Measurements from ENCODE around the gene RAB44.

Gene RAB44

GRCh38 chr6:36738108-36738507 is 40.5 kb downstream of the RAB44 start:
- no peaks in the 10 kb centered on the region for H3F3A ChIP-seq (ENCODE audit: control insufficient read depth, insufficient read depth)
- H3K36me3 ChIP-seq (ENCODE audit: control insufficient read depth, low read length), result no peaks in the 10 kb centered on the region
- no peak overlapping the region for H3K4me3 ChIP-seq (ENCODE audit: low read length)
- H3K4me2 ChIP-seq (ENCODE audit: low read length), result no peak overlapping the region
- H3K27ac ChIP-seq (ENCODE audit: low read depth, low read length), result no peak overlapping the region
- H3K9me3 ChIP-seq (ENCODE audit: control insufficient read depth, insufficient read depth, low read length), result no peaks in the 10 kb centered on the region
- no peaks in the 10 kb centered on the region for H3K9me2 ChIP-seq (replicated peaks; ENCODE audit: control insufficient read depth, low read length)
- TF ChIP-seq EZH2phosphoT487 (IDR thresholded peaks at IDR 0.05; ENCODE audit: borderline replicate concordance, low read length) (no peak), CTCF (IDR thresholded peaks at IDR 0.05; ENCODE audit: low read depth, low read length, poor library complexity, severe bottlenecking) (no peak)
- no peaks in the 10 kb centered on the region for H3K4me1 ChIP-seq (ENCODE audit: control insufficient read depth, low read length)
- H4K20me1 ChIP-seq (ENCODE audit: control insufficient read depth, insufficient read depth, low read depth, low read length), result no peaks in the 10 kb centered on the region
- H3K27me3 ChIP-seq (ENCODE audit: control insufficient read depth, low read length), result peaks cover 23% of the 10 kb centered on the region
- H3K79me2 ChIP-seq (ENCODE audit: control insufficient read depth, low read length), result no peaks in the 10 kb centered on the region

GRCh38 chr6:36739947-36740817 is 42.6 kb downstream of the RAB44 start:
- Histone ChIP-seq H3K9me2 (replicated peaks; ENCODE audit: control insufficient read depth, low read length) (no peaks in the 10 kb centered on the region), H3K4me3 (ENCODE audit: low read length) (no peak overlapping the region), H3K9me3 (ENCODE audit: control insufficient read depth, insufficient read depth, low read length) (no peaks in the 10 kb centered on the region), H3K27me3 (ENCODE audit: control insufficient read depth, low read length) (peaks cover 11% of the 10 kb centered on the region; the same call in 1 of the 2 replicates), H3K4me2 (ENCODE audit: low read length) (no peak overlapping the region), H3K27ac (ENCODE audit: low read depth, low read length) (no peak overlapping the region), H4K20me1 (ENCODE audit: control insufficient read depth, insufficient read depth, low read depth, low read length) (no peaks in the 10 kb centered on the region), H3K4me1 (ENCODE audit: control insufficient read depth, low read length) (no peaks in the 10 kb centered on the region), H3K79me2 (ENCODE audit: control insufficient read depth, low read length) (no peaks in the 10 kb centered on the region), H3F3A (ENCODE audit: control insufficient read depth, insufficient read depth) (no peaks in the 10 kb centered on the region), H3K36me3 (ENCODE audit: control insufficient read depth, low read length) (no peaks in the 10 kb centered on the region)
- TF ChIP-seq EZH2phosphoT487 (IDR thresholded peaks at IDR 0.05; ENCODE audit: borderline replicate concordance, low read length) (no peak), CTCF (IDR thresholded peaks at IDR 0.05; ENCODE audit: low read depth, low read length, poor library complexity, severe bottlenecking) (no peak)

- H3K4me3 ChIP-seq (ENCODE audit: low read length), result no peak overlapping the region
- H3K27ac ChIP-seq (ENCODE audit: low read depth, low read length), result no peak overlapping the region
- TF ChIP-seq EZH2phosphoT487 (IDR thresholded peaks at IDR 0.05; ENCODE audit: borderline replicate concordance, low read length), result no peak
- TF ChIP-seq CTCF (IDR thresholded peaks at IDR 0.05; ENCODE audit: low read depth, low read length, poor library complexity, severe bottlenecking), result no peak
- no peaks in the 10 kb centered on the region for H3K4me1 ChIP-seq (ENCODE audit: control insufficient read depth, low read length)
- peaks cover 7% of the 10 kb centered on the region; the same call in 1 of the 2 replicates for H3K27me3 ChIP-seq (ENCODE audit: control insufficient read depth, low read length)
- no peaks in the 10 kb centered on the region for H3K9me3 ChIP-seq (ENCODE audit: control insufficient read depth, insufficient read depth, low read length)
- no peaks in the 10 kb centered on the region for H3F3A ChIP-seq (ENCODE audit: control insufficient read depth, insufficient read depth)
- no peaks in the 10 kb centered on the region for H3K36me3 ChIP-seq (ENCODE audit: control insufficient read depth, low read length)
- H4K20me1 ChIP-seq (ENCODE audit: control insufficient read depth, insufficient read depth, low read depth, low read length), result no peaks in the 10 kb centered on the region
- no peaks in the 10 kb centered on the region for H3K9me2 ChIP-seq (replicated peaks; ENCODE audit: control insufficient read depth, low read length)
- H3K79me2 ChIP-seq (ENCODE audit: control insufficient read depth, low read length), result no peaks in the 10 kb centered on the region
- no peak overlapping the region for H3K4me2 ChIP-seq (ENCODE audit: low read length)
Measured at GRCh38 chr6:36740818-36741179, 43.2 kb downstream of the RAB44 start.
